H9 (cell line): ENCODE results near the gene PYGL. TPM values are rescaled to one million over a fixed set of nuclear protein-coding genes. Genes with fewer than 3 reads are reported as not detected.

Experiments used
- DNase-seq: peaks from one replicate; pipeline ENCODE4 v3.0.0-alpha.2; 2017
- H2AFZ ChIP-seq: one replicate; pipeline ENCODE4 v1.6.1; 2013; ENCODE audit warnings: mild to moderate bottlenecking, low read length, control low read depth, moderate library complexity
- H2AK5ac ChIP-seq: 2 replicates; pipeline ENCODE4 v1.6.1; 2013; ENCODE audit warnings: low read length, control low read depth, mixed read lengths; ENCODE audit not compliant: insufficient read length
- H2BK120ac ChIP-seq: one replicate; pipeline ENCODE4 v1.6.1; 2013; ENCODE audit warnings: low read depth, mild to moderate bottlenecking, low read length, control low read depth, inconsistent platforms; ENCODE audit not compliant: poor library complexity, severe bottlenecking
- H2BK12ac ChIP-seq: 2 replicates; pipeline ENCODE4 v1.6.1; 2013; ENCODE audit warnings: low read length, control low read depth, mixed read lengths, low read depth; ENCODE audit not compliant: insufficient read length
- H2BK15ac ChIP-seq: 2 replicates; pipeline ENCODE4 v1.6.1; 2013; ENCODE audit warnings: low read depth, low read length, control low read depth
- H2BK20ac ChIP-seq: one replicate; pipeline ENCODE4 v1.6.1; 2013; ENCODE audit warnings: low read depth, mild to moderate bottlenecking, low read length, control low read depth, inconsistent platforms; ENCODE audit not compliant: poor library complexity, severe bottlenecking
- H2BK5ac ChIP-seq: 2 replicates; pipeline ENCODE4 v1.6.1; 2013; ENCODE audit warnings: low read length, control low read depth, mixed read lengths; ENCODE audit not compliant: insufficient read length
- H3K14ac ChIP-seq: 2 replicates; pipeline ENCODE4 v1.6.1; 2013; ENCODE audit warnings: low read length, control low read depth; ENCODE audit not compliant: insufficient read depth
- H3K18ac ChIP-seq: 2 replicates; pipeline ENCODE4 v1.6.1; 2013; ENCODE audit warnings: low read depth, mild to moderate bottlenecking, mixed read lengths, low read length, control low read depth; ENCODE audit not compliant: insufficient read length
- H3K23ac ChIP-seq: 2 replicates; pipeline ENCODE4 v1.6.1; 2013; ENCODE audit warnings: low read length, control low read depth, mixed read lengths, low read depth; ENCODE audit not compliant: insufficient read length
- H3K23me2 ChIP-seq: 2 replicates; pipeline ENCODE4 v1.6.1; 2013; ENCODE audit warnings: low read depth, mild to moderate bottlenecking, mixed read lengths, low read length, control low read depth; ENCODE audit not compliant: insufficient read length, poor library complexity, severe bottlenecking
- H3K27ac ChIP-seq: 2 replicates; pipeline ENCODE4 v1.5.1; 2013; ENCODE audit warnings: low read length, control low read depth, mixed read lengths, low read depth; ENCODE audit not compliant: insufficient read length
- H3K27me3 ChIP-seq: 2 replicates; pipeline ENCODE4 v1.6.1; 2013; ENCODE audit warnings: low read length, control low read depth, inconsistent platforms; ENCODE audit not compliant: insufficient read depth
- H3K4ac ChIP-seq: 2 replicates; pipeline ENCODE4 v1.6.1; 2013; ENCODE audit warnings: low read depth, mild to moderate bottlenecking, control low read depth, inconsistent platforms, low read length, moderate library complexity
- H3K4me1 ChIP-seq: 2 replicates; pipeline ENCODE4 v1.6.1; 2013; ENCODE audit warnings: low read length, control low read depth, inconsistent platforms; ENCODE audit not compliant: insufficient read depth
- H3K4me2 ChIP-seq: 2 replicates; pipeline ENCODE4 v1.6.1; 2013; ENCODE audit warnings: low read length, control low read depth, mixed read lengths; ENCODE audit not compliant: insufficient read length, insufficient read depth
- H3K56ac ChIP-seq: 2 replicates; pipeline ENCODE4 v1.6.1; 2013; ENCODE audit warnings: low read depth, mild to moderate bottlenecking, mixed read lengths, low read length, control low read depth; ENCODE audit not compliant: insufficient read length
- H3K79me1 ChIP-seq: 2 replicates; pipeline ENCODE4 v1.6.1; 2013; ENCODE audit warnings: low read depth, mild to moderate bottlenecking, moderate library complexity, low read length, control low read depth, inconsistent platforms; ENCODE audit not compliant: insufficient read depth, poor library complexity, severe bottlenecking
- H3K79me2 ChIP-seq: 2 replicates; pipeline ENCODE4 v1.6.1; 2013; ENCODE audit warnings: low read length, control low read depth, inconsistent platforms; ENCODE audit not compliant: insufficient read depth
- H3K9ac ChIP-seq: 2 replicates; pipeline ENCODE4 v1.6.1; 2013; ENCODE audit warnings: low read length, control low read depth, mixed read lengths; ENCODE audit not compliant: insufficient read length; ENCODE audit errors: extremely low read depth
- H3K9me3 ChIP-seq: one replicate; pipeline ENCODE4 v1.6.1; 2013; ENCODE audit warnings: low read depth, low read length, inconsistent platforms; ENCODE audit not compliant: control insufficient read depth
- H3T11ph ChIP-seq: one replicate; pipeline ENCODE4 v1.6.1; 2013; ENCODE audit warnings: mild to moderate bottlenecking, low read length, control low read depth, inconsistent platforms
- H4K20me1 ChIP-seq: one replicate; pipeline ENCODE4 v1.6.1; 2013; ENCODE audit not compliant: control insufficient read depth, insufficient read length, insufficient read depth
- H4K5ac ChIP-seq: 2 replicates; pipeline ENCODE4 v1.6.1; 2013; ENCODE audit warnings: low read depth, mild to moderate bottlenecking, mixed read lengths, low read length, control low read depth; ENCODE audit not compliant: insufficient read length
- H4K8ac ChIP-seq: replicated peaks from 2 replicates; pipeline ENCODE4 v1.6.1; 2013; ENCODE audit warnings: low read length, control low read depth, mixed read lengths, low read depth; ENCODE audit not compliant: insufficient read length
- H4K91ac ChIP-seq: 2 replicates; pipeline ENCODE4 v1.6.1; 2013; ENCODE audit warnings: low read depth, mild to moderate bottlenecking, moderate library complexity, mixed read lengths, low read length, control low read depth; ENCODE audit not compliant: insufficient read length
- H3K27ac Mint-ChIP-seq, 3 experiments: 2 replicates in 2 of 3; 3 replicates in 1 of 3; pipeline ENCODE4 v1.8.0; 2020 to 2021; ENCODE audit warnings: mixed read lengths in 3 of 3, mild to moderate bottlenecking in 1 of 3, moderate library complexity in 1 of 3
- H3K27me3 Mint-ChIP-seq: 2 replicates; pipeline ENCODE4 v1.8.0; 2021; ENCODE audit warnings: low read depth, mild to moderate bottlenecking, moderate library complexity, mixed read lengths
- H3K36me3 Mint-ChIP-seq, 3 experiments: 2 replicates in 2 of 3; 3 replicates in 1 of 3; pipeline ENCODE4 v1.8.0; 2020 to 2021; ENCODE audit warnings: low read depth in 3 of 3, mixed read lengths in 3 of 3; ENCODE audit not compliant: insufficient read depth in 1 of 3
- H3K4me1 Mint-ChIP-seq, 2 experiments: 2 replicates each; pipeline ENCODE4 v1.8.0; 2020; ENCODE audit warnings: mixed read lengths in 2 of 2
- H3K4me3 Mint-ChIP-seq, 2 experiments: 2 replicates in 1 of 2; 3 replicates in 1 of 2; pipeline ENCODE4 v1.8.0; 2020 to 2021; ENCODE audit warnings: mild to moderate bottlenecking in 2 of 2, mixed read lengths in 2 of 2, moderate library complexity in 1 of 2
- H3K9me3 Mint-ChIP-seq, 2 experiments: 2 replicates in 1 of 2; 3 replicates in 1 of 2; pipeline ENCODE4 v1.8.0; 2020; ENCODE audit warnings: mild to moderate bottlenecking in 2 of 2, mixed read lengths in 2 of 2, moderate library complexity in 1 of 2
- WGBS: extraction: QIAGEN DNeasy Blood & Tissue Kit; methylation state at CpG from one replicate; pipeline ENCODE4 v1.1.7; 2013; ENCODE audit warnings: missing lambda C conversion rate, low lambda C conversion rate, mixed read lengths; ENCODE audit not compliant: insufficient read length; ENCODE audit errors: extremely low coverage; 5-methylcytosine and 5-hydroxymethylcytosine counted together
- total RNA-seq: library from RNA; stranded (reverse); gene quantifications from 2 replicates; pipeline ENCODE4 v1.2.1, GENCODE V29; 2021
- TF ChIP-seq, protein P1 (sequence below): fragments of 200-600 bp; sonication (generic); conservative IDR thresholded peaks from 3 replicates; pipeline ENCODE4 v1.8.0; 2021; ENCODE audit warnings: antibody characterized with exemption, mild to moderate bottlenecking

The PYGL gene
- total RNA-seq, 1 experiment from 2014 or later: 53.8 TPM

DNA sequence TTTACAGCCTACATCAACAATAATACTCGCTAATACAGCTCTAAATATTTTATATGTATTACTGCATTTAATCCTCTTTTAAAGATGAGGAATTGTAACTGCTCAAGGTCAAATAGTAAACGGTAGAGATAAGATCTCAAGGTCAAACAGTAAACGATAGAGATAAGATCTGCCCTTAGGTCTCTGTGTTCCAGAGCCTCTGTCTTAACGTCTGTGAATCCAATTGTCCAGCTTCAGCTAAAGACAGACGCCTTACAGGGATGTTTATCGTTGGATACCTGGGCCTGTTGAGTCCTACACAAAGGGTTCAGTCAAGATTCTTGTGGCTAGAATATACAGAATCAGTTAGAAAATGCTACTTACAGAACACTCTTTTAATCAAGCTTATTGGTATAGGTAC, 20.0 kb downstream of the PYGL start:
- Histone ChIP-seq H3K4me2 (no peak overlapping the region), H4K5ac (no peak overlapping the region), H2BK12ac (no peak overlapping the region), H3K27ac (no peak overlapping the region), H2AFZ (no peak overlapping the region), H3T11ph (no peak overlapping the region), H3K4me1 (no peaks in the 10 kb centered on the region), H3K23ac (no peak overlapping the region), H4K91ac (no peak overlapping the region), H2BK20ac (no peak overlapping the region), H3K23me2 (no peaks in the 10 kb centered on the region), H2AK5ac (no peak overlapping the region), H3K4ac (no peak overlapping the region), H4K8ac (no peak overlapping the region), H3K14ac (no peak overlapping the region), H3K56ac (no peak overlapping the region), H3K9me3 (no peaks in the 10 kb centered on the region), H3K79me2 (no peaks in the 10 kb centered on the region), H3K18ac (no peak overlapping the region), H3K79me1 (no peaks in the 10 kb centered on the region), H4K20me1 (no peaks in the 10 kb centered on the region), H2BK15ac (no peak overlapping the region), H2BK120ac (no peak overlapping the region), H3K27me3 (no peaks in the 10 kb centered on the region), H3K9ac (no peak overlapping the region), H2BK5ac (no peak overlapping the region)
- Mint-ChIP-seq H3K27ac (no peak overlapping the region), H3K4me3 (no peak overlapping the region), H3K27me3 (no peaks in the 10 kb centered on the region), H3K4me1 (peaks cover 15 to 17% of the 10 kb centered on the region in 2 experiments), H3K9me3 (no peaks in the 10 kb centered on the region), H3K36me3 (peaks cover 4 to 31% (median 4%) of the 10 kb centered on the region in 3 experiments; a peak in 4 of 7 replicates)
- no peak for DNase-seq
- TF ChIP-seq, protein P1, sequence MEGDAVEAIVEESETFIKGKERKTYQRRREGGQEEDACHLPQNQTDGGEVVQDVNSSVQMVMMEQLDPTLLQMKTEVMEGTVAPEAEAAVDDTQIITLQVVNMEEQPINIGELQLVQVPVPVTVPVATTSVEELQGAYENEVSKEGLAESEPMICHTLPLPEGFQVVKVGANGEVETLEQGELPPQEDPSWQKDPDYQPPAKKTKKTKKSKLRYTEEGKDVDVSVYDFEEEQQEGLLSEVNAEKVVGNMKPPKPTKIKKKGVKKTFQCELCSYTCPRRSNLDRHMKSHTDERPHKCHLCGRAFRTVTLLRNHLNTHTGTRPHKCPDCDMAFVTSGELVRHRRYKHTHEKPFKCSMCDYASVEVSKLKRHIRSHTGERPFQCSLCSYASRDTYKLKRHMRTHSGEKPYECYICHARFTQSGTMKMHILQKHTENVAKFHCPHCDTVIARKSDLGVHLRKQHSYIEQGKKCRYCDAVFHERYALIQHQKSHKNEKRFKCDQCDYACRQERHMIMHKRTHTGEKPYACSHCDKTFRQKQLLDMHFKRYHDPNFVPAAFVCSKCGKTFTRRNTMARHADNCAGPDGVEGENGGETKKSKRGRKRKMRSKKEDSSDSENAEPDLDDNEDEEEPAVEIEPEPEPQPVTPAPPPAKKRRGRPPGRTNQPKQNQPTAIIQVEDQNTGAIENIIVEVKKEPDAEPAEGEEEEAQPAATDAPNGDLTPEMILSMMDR: no peak
- no CpG with 5 or more reads among the region's 6 CpGs for WGBS
